K562 (cell line): Measurements from ENCODE around the gene FAAH. TPM values are rescaled to one million over a fixed set of nuclear protein-coding genes. Genes with fewer than 3 reads are reported as not detected.

Source experiments
- ATAC-seq: fragments of 200-7000 bp; cut with Tn5 transposase; 3 replicates; pipeline ENCODE4 v1.9.1; 2020; ENCODE audit warnings: moderate library complexity
- BruUV-seq: library from RNA; stranded (reverse); fragments of 400-500 nt; replicated peaks from 2 replicates; lab custom pipeline; 2021; lab: Mats Ljungman, UMichigan
- CTCF ChIA-PET: fragments of 300-600 bp; formaldehyde crosslinking; extraction: SDS; loops from one replicate; lab custom pipeline; 2021; ENCODE audit warnings: low intra/inter-chr PET ratio; lab: Yijun Ruan, JAX
- POLR2A ChIA-PET: fragments of 300-600, 350-650 bp; sonication (Branson Sonifier 250); formaldehyde crosslinking; extraction: SDS; loops from one replicate; lab custom pipeline; 2021; ENCODE audit warnings: antibody characterized with exemption, inconsistent platforms; lab: Yijun Ruan, JAX
- DNase-seq, 4 experiments: peaks; one replicate each; pipeline versions ENCODE4 v3.0.0 to v3.0.0-alpha.2; 2011 to 2018; ENCODE audit warnings: low spot score in 3 of 4, mixed read lengths in 3 of 4; ENCODE audit errors: extremely low read depth in 1 of 4
- FAIRE-seq: peaks from 2 replicates; lab custom pipeline; 2011; peaks lifted over from hg19 to GRCh38; lab: Jason Lieb, UNC
- H2AFZ ChIP-seq: 2 replicates; pipeline ENCODE4 v1.6.0; 2011; ENCODE audit warnings: low read depth, low read length, control low read depth, inconsistent platforms
- H3K27ac ChIP-seq: fragments of 200-600 bp; 3 replicates; pipeline ENCODE4 v1.8.0; 2011; ENCODE audit warnings: low read depth, mild to moderate bottlenecking, control low read depth, inconsistent platforms, low read length, moderate library complexity, mixed read lengths; ENCODE audit errors: extremely low read depth
- H3K27me3 ChIP-seq, 2 experiments: fragments of 300-600 bp in 1 of 2; 2 replicates in 1 of 2; 3 replicates in 1 of 2; pipeline versions ENCODE4 v1.6.0 to v1.8.0; 2011; ENCODE audit warnings: inconsistent platforms in 2 of 2, low read length in 2 of 2, mild to moderate bottlenecking in 1 of 2, mixed read lengths in 1 of 2, moderate library complexity in 1 of 2; ENCODE audit not compliant: control insufficient read depth in 2 of 2, insufficient read depth in 2 of 2
- H3K36me3 ChIP-seq: fragments of 300-600 bp; 3 replicates; pipeline ENCODE4 v1.8.0; 2011; ENCODE audit warnings: mild to moderate bottlenecking, low read length, inconsistent platforms; ENCODE audit not compliant: control insufficient read depth, insufficient read depth
- H3K4me1 ChIP-seq, 2 experiments: fragments of 200-600 bp in 1 of 2; replicated peaks in 1 of 2; 2 replicates in 1 of 2; 3 replicates in 1 of 2; pipeline versions ENCODE4 v1.5.1 to v1.8.0; 2011; ENCODE audit warnings: inconsistent platforms in 2 of 2, low read length in 2 of 2, mild to moderate bottlenecking in 1 of 2, mixed read lengths in 1 of 2, moderate library complexity in 1 of 2; ENCODE audit not compliant: control insufficient read depth in 2 of 2, insufficient read depth in 2 of 2
- H3K4me2 ChIP-seq: 2 replicates; pipeline ENCODE4 v1.6.1; 2011; ENCODE audit warnings: low read length, control low read depth, inconsistent platforms, mixed read lengths; ENCODE audit not compliant: insufficient read depth
- H3K4me3 ChIP-seq: fragments of 200-600 bp; sonication (generic), shearing (Covaris generic); 2 replicates; pipeline ENCODE4 v1.5.1; 2016; ENCODE audit warnings: control low read depth, inconsistent platforms
- H3K79me2 ChIP-seq: fragments of 200-600 bp; 3 replicates; pipeline ENCODE4 v1.8.0; 2011; ENCODE audit warnings: low read length, inconsistent platforms; ENCODE audit not compliant: control insufficient read depth, insufficient read depth
- H3K9ac ChIP-seq, 2 experiments: 2 replicates each; pipeline versions ENCODE4 v1.6.0 to v1.6.1; 2011; ENCODE audit warnings: low read depth in 2 of 2, low read length in 2 of 2, control low read depth in 1 of 2, inconsistent platforms in 1 of 2, mild to moderate bottlenecking in 1 of 2, mixed read lengths in 1 of 2; ENCODE audit not compliant: insufficient read depth in 1 of 2
- H3K9me1 ChIP-seq: one replicate; pipeline ENCODE4 v1.6.0; 2011; ENCODE audit warnings: inconsistent platforms, mild to moderate bottlenecking, low read length, moderate library complexity; ENCODE audit not compliant: control insufficient read depth, insufficient read depth
- H3K9me3 ChIP-seq: replicated peaks from 2 replicates; pipeline ENCODE4 v1.5.1; 2011; ENCODE audit warnings: low read depth, low read length, inconsistent platforms; ENCODE audit not compliant: control insufficient read depth, insufficient read depth
- H4K20me1 ChIP-seq: replicated peaks from 2 replicates; pipeline ENCODE4 v1.6.1; 2011; ENCODE audit warnings: low read length, inconsistent platforms, mixed read lengths; ENCODE audit not compliant: control insufficient read depth, insufficient read depth
- CEBPG ChIP-seq, 3 experiments: fragments of 200-800 bp in 1 of 3; sonication (Bioruptor generic) in 1 of 3; sonication (generic) in 1 of 3; formaldehyde crosslinking in 1 of 3; IDR thresholded peaks in 2 of 3; conservative IDR thresholded peaks in 1 of 3; 2 replicates each; pipeline versions ENCODE4 v1.6.1 to v1.8.0; 2016 to 2022; ENCODE audit warnings: missing compliant biosample characterization in 2 of 3, missing genetic modification characterization in 2 of 3, mild to moderate bottlenecking in 1 of 3, missing genetic modification reagents in 1 of 3
- MAFG ChIP-seq: fragments of 450-650 bp; conservative IDR thresholded peaks from 2 replicates; pipeline ENCODE4 v1.6.1; 2016; ENCODE audit warnings: missing genetic modification characterization, missing compliant biosample characterization
- RBM25 ChIP-seq: fragments of 200-400 bp; formaldehyde crosslinking; IDR thresholded peaks from 2 replicates; pipeline ENCODE4 v1.6.1; 2018; ENCODE audit warnings: low read length, low read depth, moderate library complexity; ENCODE audit not compliant: severe bottlenecking
- ZNF121 ChIP-seq: sonication (generic); formaldehyde crosslinking; conservative IDR thresholded peaks from 2 replicates; pipeline ENCODE4 v1.8.0; 2022; ENCODE audit warnings: missing genetic modification reagents
- WGBS: fragments of 100-300 bp; shearing (Covaris generic); methylation state at CpG from one replicate; pipeline ENCODE4 v1.1.6; 2016; ENCODE audit warnings: low coverage, mixed read lengths; ENCODE audit not compliant: insufficient coverage; ENCODE audit errors: missing lambda C conversion rate; 5-methylcytosine and 5-hydroxymethylcytosine counted together
- in situ Hi-C: fragments of 300-500 bp; cut with MboI; formaldehyde crosslinking; loops from 4 replicates; pipeline ENCODE4 v1.15.0; 2018; ENCODE audit warnings: inconsistent platforms, mixed read lengths
- intact Hi-C: fragments of 100-400 bp; cut with micrococcal nuclease; formaldehyde crosslinking; loops from 2 replicates; pipeline ENCODE4 v1.14.2; 2022
- polyA plus RNA-seq, 8 experiments: library from polyadenylated mRNA; depleted of rRNA in 4 of 8; stranded (reverse) in 5 of 8; unstranded in 3 of 8; fragments of >200 nt; fragmentation: Nextera tagmentation in 2 of 8; fragmentation: Illumina TruSeq in 1 of 8; extraction: Ambion mirVana in 2 of 8; extraction: Trizol in 1 of 8; gene quantifications; 2 replicates each; pipeline versions ENCODE4 v1.2.1 to v1.2.3, GENCODE V29; 2011 to 2014; ENCODE audit warnings: inconsistent platforms in 1 of 8, missing spikeins in 1 of 8
- total RNA-seq, 7 experiments: library from RNA; depleted of rRNA in 6 of 7; stranded (reverse); fragments of >200 nt in 6 of 7; fragmentation: Illumina TruSeq in 2 of 7; extraction: Trizol in 2 of 7; gene quantifications; 2 replicates each; pipeline versions ENCODE4 v1.2.1 to v1.2.3, GENCODE V29; 2011 to 2021; ENCODE audit warnings: low replicate concordance in 1 of 7
- TF ChIP-seq, protein P1 (sequence below): fragments of 450-650 bp; IDR thresholded peaks from 2 replicates; pipeline ENCODE4 v1.6.1; 2016; ENCODE audit warnings: borderline replicate concordance

Gene FAAH
- total and polyA plus RNA-seq, 9 of the 15 experiments (the other 6 are each of a cell fraction or from before 2014, with no cell fraction given), result 0.06 to 1.1 (median 0.32) TPM

DNA sequence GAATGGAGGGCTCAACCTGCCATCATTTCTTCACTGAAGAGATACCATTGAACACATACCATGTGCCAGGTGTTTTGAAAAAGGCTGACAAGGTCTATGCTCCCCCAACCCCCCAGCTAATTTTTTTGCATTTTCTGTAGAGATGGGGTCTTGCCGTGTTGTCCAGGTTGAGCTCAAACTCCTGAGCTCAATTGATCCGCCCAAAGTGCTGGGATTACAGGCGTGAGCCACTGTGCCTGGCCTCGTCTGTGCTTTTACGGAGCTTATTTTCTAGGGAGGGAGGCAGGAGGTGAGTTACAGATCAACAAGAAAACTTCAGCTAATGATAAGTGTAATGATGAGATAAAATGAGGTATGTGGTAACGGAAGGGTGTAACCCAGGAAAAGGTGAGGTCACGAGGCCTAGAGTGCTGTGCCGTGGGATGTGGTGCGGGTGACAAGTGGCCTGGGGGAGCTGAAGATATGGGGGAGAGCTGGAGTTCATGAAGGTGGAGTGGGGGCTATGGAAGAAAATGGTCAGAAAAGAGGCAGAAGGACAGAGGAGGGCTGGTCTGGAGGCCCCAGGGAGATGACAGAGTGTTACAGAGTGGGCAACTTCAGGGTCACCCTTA, 28.2 kb downstream of the FAAH start:
- Histone ChIP-seq H3K9me1 (no peaks in the 10 kb centered on the region), H3K4me3 (no peak overlapping the region), H3K27me3 (no peaks in the 10 kb centered on the region), H3K4me1 (peaks cover 30 to 39% of the 10 kb centered on the region in 2 experiments; a peak in 4 of 5 replicates), H3K79me2 (no peaks in the 10 kb centered on the region), H3K9ac (peak overlapping the region in 1 of 2 experiments; percentile 8; a peak in 1 of 4 replicates), H2AFZ (peak overlapping the region; percentile 82), H3K4me2 (peak overlapping the region; percentile 8; the same call in 1 of the 2 replicates), H3K9me3 (no peaks in the 10 kb centered on the region), H4K20me1 (no peaks in the 10 kb centered on the region), H3K36me3 (no peaks in the 10 kb centered on the region), H3K27ac (no peak overlapping the region; the same call in 2 of the 3 replicates)
- ChIA-PET POLR2A (interaction anchor here (0.5 to 1.6 kb wide), 10 partner anchors 9 to 111 kb away, joined by 3 to 14 read pairs (median 3); no protein-coding TSS in a partner anchor), CTCF (no interaction called here)
- in situ Hi-C loops, result no loop called here
- intact Hi-C loops, result no loop called here
- no peak for ATAC-seq
- WGBS, result 42% methylated on average over 9 of the region's 9 CpGs
- FAIRE-seq, result no peak
- DNase-seq, result peak in 1 of 4 experiments; percentile 28
- TF ChIP-seq CEBPG (CRISPR knock-in tag; IDR thresholded peaks at IDR 0.05), result no peak
- TF ChIP-seq CEBPG (tag; conservative IDR thresholded peaks at IDR 0.05 in 1 of 2, IDR thresholded peaks at IDR 0.05 in 1 of 2), result no peak
- peak; percentile 43 for TF ChIP-seq RBM25
- TF ChIP-seq MAFG (tag), result 0 out of 2 replicates have a peak, but pooled peaks have one; percentile 4
- peak; percentile 90 for TF ChIP-seq ZNF121 (CRISPR knock-in tag)
- TF ChIP-seq, protein P1, sequence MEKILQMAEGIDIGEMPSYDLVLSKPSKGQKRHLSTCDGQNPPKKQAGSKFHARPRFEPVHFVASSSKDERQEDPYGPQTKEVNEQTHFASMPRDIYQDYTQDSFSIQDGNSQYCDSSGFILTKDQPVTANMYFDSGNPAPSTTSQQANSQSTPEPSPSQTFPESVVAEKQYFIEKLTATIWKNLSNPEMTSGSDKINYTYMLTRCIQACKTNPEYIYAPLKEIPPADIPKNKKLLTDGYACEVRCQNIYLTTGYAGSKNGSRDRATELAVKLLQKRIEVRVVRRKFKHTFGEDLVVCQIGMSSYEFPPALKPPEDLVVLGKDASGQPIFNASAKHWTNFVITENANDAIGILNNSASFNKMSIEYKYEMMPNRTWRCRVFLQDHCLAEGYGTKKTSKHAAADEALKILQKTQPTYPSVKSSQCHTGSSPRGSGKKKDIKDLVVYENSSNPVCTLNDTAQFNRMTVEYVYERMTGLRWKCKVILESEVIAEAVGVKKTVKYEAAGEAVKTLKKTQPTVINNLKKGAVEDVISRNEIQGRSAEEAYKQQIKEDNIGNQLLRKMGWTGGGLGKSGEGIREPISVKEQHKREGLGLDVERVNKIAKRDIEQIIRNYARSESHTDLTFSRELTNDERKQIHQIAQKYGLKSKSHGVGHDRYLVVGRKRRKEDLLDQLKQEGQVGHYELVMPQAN, result 0 out of 2 replicates have a peak, but pooled peaks have one; percentile 16
- TF ChIP-seq, all 486 proteins: peak for 4
- BruUV-seq, result no TSS peak
